Fibroblast of peridontal ligament (primary cell): Measurements from ENCODE around the gene TIGD2.

Source experiments
- DNase-seq: peaks from one replicate; pipeline ENCODE4 v3.0.0-alpha.2; 2010; ENCODE audit errors: extremely low read depth

TIGD2 gene

GRCh38 chr4:89162987-89163386 lies 51.7 kb downstream of the TIGD2 start:
- DNase-seq = no peak

GRCh38 chr4:89164400-89164799 lies 53.1 kb downstream of the TIGD2 start:
- no peak for DNase-seq
